ENCODE measurements around the gene PFKFB3.
"Not testable (repeated sequence)": the region's sequence is repeated elsewhere in the genome, so short reads cannot be mapped to it uniquely, and the experiment has no call there.

Gene PFKFB3

DNA sequence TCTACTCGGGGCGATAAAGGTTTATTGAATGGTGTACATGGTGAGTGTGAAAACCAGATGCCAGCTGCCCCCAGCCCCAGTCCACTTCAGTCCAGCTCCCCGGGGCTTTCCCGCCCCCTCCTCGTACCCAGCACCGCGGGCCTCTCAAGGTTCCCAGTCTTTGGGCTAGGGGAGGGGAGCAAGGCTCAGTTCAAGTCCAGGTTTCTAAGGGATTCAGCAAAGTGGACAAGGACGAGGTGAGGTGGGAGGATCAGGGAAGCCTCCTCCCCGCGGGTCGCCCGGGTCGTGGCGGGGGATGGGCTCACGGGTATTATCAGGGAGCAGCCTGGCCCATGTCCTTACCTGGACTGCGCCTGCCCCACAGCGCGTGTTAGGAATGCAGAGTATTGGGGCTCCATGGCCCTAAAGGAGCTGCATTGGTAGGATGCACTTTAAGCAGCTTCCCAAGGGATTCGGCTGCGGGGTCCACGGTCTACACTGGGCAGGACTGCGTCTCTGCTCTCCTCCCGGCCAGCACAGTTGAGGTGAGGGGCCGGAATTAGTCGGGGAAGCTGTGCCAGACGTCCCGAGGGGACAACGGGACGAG lies 541 bp upstream of the PFKFB3 start:
- DNase-seq (ENCODE audit: low spot score), result no peak

DNA sequence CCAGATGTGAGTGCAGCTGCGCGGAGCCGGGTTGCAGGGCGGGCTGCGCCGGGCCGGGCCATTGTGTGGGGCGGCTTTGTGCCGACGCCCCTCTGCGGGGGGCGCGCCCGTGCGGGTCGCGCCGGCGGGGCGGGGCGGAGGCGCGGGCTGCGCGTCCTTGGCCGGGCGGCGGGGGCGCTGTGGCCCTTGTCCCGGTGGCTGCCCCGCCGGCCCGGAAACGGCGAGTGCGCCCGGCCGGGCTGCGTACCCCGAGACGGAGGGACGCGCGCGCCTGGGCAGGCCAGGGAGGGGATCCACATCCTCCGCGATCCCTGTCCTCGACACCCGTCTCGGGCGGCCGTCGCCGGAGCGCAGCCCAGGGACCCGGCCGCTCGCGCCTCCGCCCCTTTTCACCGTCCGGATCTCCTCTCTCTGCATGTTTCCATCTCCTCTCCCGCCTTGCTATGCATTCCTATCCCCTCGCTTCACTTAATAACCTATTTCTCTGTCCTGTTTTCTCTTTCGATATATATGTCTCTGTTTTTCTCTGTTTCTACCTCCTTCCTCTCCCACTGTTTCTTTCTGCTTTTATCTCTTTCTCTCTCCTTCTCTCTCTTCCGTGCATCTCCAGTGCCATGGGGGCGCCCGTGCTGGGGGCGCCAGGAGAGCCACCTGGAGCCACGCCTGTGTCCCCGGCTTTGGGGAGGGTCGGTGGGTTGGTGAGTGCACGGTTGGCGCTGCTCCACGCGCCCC lies 765 bp downstream of the PFKFB3 start:
- DNase-seq (ENCODE audit: low spot score), result peak; percentile 81

DNA sequence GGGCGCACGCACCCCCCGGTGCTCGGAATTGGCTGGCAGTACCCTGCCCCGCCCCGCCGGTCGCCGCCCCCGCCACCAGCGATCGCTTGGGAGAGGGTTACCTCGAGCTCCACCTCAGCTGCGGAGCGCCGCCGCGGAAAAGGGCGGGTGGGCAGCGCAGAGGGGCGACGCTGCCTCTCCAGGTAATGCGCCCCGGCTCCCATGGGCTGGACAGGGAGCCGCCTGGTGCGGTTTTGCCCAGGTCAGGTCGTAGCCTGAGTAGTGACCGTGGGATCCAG lies 1.3 kb downstream of the PFKFB3 start:
- peak; percentile 50 for DNase-seq (ENCODE audit: low spot score)

DNA sequence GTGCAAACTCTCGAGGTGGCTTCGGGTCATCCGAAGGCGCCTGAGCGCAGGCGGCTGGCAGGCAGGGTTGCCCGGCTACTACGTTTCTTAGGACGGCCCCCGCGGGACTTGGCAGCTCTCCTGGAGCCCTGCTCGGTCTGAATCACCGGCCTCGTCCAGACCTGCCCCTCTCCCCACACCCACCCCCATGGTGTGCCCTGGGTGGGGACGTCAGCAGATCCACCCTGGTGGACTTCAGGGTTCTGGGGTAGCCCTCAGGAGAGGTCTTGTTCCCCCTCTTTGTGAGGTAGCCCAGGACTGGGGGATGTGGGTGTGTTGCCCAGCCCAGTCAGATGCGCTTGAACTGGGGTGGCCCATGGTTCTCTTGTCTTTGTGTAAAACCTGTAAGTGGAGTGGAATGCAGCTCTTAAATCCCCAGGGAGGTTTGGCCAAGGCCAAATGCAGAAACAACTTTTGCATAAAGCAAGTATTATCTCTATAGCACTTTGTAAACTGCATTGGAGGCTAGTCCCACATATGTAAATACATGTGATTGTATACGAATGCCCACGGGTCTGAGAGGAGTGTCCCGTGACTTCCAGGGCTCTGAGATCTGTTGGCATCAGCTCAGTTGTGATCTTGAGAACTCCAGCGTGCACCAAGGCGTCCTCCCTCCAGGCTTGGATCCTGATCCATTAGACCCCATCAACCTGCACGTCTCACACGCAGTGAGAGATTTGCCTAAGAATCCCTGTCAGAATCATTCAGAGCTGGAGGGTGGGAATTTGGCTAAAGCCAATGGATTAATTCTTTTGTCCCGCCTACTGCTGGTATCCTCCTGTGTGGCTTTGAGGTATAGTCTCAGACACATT lies 1.8 kb downstream of the PFKFB3 start:
- DNase-seq (ENCODE audit: low spot score), result peak; percentile 89

DNA sequence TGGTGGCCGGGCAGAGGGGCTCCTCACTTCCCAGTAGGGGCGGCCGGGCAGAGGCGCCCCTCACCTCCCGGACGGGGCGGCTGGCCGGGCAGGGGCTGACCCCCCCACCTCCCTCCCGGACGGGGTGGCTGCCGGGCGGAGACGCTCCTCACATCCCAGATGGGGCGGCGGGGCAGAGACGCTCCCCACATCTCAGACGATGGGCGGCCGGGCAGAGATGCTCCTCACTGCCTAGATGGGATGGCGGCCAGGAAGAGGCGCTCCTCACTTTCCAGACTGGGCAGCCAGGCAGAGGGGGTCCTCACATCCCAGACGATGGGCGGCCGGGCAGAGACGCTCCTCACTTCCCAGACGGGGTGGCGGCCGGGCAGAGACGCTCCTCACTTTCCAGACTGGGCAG lies 3.8 kb downstream of the PFKFB3 start:
- not testable (repeated sequence) for DNase-seq (ENCODE audit: low spot score)

DNA sequence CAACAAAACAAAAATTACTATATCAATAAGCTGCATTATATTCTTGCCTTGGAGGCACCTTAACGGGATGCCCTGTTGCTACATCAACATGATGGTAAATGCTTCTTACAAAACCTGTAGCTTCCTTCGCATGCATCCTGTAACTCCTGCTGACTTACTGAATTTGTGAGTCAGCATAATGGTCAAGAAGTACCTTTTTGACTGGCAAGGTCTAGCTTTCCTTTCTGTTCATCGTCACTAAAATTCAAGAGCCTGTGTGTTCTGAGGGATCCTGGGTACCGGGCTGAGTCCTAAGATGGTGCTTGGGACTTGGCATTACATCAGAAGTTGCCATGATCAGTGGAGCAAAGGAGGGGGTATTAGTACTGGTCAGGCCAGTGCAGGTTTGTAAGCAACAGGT lies 4.9 kb downstream of the PFKFB3 start:
- no peak for DNase-seq (ENCODE audit: low spot score)

DNA sequence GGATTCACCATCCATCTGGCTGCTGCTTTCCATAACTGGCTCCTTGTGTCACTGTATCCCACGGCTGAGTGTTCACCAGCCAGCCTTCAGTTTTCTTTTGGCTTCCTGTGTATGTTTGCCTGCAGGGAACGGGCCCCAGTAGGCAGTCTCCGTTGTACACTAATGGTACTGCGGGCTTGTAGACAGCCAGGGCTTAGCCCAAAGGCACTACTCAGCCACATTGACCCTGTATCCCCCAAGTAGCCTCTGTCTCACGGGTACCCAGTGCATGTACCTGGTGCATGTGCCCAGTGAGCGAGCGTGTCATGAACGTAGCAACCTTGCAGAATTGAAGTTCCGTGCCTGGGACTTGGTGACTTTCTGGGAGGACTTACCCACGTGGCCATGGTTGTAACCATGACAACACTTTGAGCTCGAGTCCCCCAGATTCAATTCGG lies 6.1 kb downstream of the PFKFB3 start:
- no peak for DNase-seq (ENCODE audit: low spot score)

DNA sequence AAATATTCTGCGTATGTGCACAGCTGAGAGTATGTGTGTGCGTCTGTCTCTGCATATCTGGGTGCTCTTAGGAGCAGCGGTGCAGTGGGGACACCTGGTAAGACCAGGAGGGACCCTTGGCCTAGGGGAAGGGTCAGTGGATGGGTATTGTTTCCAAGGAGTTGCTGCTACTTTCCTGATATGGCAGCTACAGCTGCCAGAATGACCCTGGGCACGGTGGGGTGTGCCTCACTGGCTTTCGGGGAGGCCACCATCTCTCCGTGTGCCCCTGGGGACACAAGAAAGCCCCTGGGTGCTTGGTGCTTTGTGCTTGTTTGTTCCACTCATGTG lies 8.6 kb downstream of the PFKFB3 start:
- DNase-seq (ENCODE audit: low spot score), result no peak

DNA sequence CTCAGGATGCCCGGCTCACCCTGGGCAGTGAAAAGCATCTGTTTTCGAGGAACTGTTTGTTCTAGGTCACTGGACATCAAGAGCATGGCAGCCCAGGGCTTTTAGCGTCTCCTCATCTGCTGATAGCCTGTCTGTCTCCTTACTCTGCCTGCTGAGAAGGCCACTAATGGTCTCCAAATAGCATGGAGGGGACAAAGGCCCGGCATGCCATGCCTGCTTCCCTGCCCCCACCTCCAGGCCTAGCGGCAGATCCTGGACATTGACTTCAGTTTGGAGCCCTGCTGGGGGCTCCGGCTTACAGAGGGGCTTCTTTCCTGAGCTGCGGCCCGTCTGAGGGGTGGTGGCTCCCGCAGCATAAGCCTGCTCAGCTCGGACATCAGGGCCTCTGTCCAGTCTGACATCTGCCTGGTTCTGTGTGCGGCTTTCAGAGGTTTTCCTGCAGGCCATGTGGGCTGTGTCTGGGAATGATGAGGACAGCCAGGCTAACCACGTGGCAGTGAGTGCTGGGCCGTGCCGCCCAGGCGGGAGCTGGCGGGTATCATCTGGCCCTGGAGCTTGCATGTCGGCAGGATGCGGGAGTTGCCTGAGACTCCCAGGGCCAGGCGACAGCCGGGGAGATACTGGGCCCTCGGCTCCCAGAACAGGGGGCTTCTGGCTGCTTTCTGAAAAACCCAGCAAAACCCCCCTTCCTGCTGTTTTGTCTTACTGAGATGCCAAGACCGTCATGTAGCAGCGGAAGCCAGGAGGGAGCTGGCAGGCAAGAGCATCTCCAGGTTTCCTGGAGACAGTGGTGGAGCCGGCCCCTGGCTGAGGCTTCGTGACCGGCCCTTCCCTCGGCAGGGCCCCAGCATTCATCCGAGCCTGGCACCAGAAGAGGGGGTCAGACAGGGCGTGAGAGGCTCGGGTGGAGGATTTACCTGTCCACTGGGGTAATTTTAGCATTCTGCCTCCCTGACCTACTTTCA lies 9.2 kb downstream of the PFKFB3 start:
- DNase-seq (ENCODE audit: low spot score), result peak; percentile 78

DNA sequence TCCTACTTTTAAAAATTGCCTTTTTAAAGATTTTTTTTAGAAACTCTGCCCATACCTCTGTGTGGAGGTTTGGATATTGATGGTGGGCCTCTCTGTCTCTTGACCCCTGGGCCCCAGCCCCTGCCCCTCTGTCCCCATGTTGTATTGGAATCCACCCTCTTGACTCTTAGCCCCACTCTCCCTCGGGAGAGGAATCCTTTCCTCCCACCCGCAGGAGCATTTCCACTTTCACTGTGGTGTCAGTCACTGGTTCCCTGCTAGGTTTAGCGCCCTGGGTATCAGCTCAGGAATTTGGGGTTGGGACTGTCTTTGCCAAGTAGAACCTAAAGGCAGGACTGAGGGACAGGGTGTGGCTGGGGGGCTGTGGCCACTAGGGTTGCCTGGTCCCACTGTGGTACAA lies 10.1 kb downstream of the PFKFB3 start:
- DNase-seq (ENCODE audit: low spot score), result no peak

DNA sequence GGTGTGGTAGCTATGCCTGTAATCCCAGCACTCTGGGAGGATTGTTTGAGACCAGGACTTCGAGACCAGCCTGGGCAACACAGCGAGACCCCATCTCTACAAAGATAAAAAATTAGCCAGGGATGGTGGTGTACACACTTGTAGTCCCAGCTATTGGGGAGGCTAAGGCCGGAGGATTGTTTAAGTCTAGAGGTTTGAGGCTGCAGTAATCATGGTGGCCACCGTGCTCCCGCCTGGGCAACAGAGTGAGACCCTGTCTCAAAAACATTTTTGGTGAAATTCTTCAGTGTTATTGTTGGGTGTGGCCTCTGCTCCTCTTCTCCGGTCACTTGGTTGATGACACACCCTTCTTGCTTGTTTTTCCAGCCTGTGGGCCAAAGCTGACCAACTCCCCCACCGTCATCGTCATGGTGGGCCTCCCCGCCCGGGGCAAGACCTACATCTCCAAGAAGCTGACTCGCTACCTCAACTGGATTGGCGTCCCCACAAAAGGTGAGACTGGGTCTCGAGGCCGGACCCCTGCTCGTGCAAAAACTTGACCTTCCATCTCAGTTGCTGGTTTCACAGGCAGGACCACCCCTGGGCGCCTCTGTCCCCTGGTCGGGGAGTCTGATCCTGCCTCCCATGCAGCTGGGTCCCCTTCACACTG lies 10.6 kb downstream of the PFKFB3 start:
- DNase-seq (ENCODE audit: low spot score), result no peak

DNA sequence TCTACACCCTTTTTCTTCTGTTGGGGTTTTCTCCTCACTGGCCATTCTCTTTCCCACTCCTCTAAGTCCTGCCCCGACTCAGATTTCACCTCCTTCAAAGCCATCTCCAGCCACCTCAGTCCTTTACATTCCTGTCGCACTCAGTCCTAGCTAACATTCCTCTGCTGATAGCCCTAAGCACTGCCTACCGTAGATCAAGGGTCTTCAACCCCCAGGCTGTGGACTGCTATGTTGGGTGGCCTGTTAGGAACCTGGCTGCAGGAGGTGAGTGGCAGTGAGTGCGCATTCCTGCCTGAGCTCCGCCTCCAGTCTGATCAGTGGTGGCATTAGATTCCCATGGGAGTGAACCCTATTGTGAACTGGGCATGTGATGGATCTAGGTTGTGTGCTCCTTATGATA lies 11.2 kb downstream of the PFKFB3 start:
- no peak for DNase-seq (ENCODE audit: low spot score)

DNA sequence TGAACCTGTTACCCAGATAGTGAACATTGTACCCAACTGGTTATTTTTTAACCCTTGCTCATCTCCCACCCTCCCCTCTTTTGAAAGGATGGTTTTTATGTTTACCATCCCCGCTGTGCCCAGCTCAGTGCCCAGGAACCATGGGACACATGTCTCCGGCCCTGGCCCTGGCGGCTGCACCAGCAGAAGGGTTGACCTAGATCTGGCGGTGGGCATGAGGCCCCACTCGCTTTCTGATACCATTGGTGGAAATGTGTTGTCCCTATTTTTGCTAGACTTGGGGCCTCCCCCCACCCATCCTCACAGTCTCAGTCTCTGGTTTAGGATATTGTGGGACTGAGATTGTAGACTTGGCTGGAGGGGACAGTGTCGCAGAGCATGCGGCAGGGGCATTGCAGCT lies 11.9 kb downstream of the PFKFB3 start:
- no peak for DNase-seq (ENCODE audit: low spot score)

DNA sequence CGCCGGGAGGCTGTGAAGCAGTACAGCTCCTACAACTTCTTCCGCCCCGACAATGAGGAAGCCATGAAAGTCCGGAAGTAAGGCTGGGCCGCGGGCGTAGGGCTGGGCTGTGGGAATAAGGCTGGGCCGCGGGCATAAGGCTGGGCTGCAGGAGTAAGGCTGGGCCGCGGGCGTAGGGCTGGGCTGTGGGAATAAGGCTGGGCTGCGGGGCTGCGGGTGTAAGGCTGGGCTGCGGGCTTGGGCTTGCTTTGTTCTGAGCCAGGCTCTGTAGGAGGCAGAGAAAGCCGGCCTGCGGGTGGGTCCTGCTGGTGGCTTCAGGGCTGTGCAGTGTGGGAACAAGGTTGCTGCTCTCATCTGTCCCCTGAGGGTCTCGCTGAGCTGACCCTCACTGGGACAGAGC lies 12.5 kb downstream of the PFKFB3 start:
- no peak for DNase-seq (ENCODE audit: low spot score)

DNA sequence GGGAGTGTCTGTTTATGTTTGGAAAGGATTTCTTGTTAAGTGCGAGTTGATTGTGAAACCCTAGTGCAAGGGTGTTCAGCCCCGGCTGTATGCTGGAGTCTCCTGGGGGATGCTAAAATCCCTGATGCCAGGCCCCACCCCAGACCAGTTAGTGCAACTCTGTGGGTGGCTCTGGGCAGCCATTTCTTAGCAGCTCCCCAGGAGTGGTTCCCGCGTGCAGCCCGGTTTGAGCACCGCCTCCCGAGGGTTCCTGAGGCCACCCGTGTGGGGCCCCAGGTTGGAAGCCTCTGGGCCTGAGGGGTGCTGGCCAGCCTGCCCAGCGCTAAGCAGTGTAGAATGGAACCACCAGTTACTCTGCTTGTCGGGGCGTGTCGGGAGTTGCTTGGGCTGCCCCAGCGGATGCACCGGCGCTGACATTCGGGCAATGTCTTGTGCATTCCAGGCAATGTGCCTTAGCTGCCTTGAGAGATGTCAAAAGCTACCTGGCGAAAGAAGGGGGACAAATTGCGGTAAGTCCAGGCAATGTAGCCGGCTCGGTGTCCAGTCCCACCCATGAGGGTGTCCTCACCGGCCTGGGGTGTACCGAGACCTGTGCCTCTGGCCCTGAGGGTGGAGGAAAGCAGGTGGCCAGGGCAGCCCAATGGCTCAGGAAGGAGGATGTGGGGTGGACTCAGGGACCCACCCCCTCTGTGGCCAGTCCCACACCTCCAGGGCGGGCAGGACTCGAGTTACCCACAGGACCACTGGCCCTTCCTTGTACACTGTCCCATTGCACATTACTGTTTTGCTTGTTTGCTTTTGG lies 13.2 kb downstream of the PFKFB3 start:
- no peak for DNase-seq (ENCODE audit: low spot score)

DNA sequence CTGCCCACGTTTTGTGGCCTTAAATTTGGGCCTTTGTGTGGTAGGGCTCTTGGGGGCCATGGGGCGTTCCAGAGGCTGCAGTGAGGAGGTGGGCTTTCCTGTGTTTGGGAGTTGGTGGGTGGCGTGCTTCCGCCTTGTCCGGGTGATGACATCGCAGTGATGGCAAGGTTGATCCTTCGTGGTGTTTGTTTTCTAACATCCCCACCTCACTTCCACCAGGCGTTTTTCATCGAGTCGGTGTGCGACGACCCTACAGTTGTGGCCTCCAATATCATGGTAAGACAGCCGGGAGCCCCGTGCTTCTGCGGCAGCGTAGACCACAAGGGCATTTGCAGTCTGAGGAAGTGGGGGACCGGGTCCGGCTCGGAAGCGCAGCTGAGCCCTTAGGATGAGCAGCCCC lies 14.2 kb downstream of the PFKFB3 start:
- DNase-seq (ENCODE audit: low spot score), result no peak

DNA sequence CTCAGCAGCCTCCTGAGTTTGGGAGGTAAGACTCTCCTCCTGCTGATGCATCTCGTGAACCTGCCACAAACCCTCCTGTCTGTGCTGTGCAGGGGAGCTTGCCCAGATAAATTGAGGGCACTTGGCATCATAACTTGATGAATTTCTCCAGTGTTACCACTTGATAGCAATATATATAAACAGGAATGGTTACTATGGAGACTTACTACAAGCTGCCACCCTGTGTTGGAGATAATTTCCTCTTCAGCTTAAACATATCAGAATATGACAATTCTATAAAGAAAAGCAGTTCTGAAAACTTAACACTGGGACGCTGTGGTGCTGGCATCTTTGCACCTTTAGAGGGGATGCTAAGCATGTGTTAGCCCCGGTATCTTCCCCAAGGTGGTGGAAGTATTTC lies 14.9 kb downstream of the PFKFB3 start:
- no peak for DNase-seq (ENCODE audit: low spot score)

DNA sequence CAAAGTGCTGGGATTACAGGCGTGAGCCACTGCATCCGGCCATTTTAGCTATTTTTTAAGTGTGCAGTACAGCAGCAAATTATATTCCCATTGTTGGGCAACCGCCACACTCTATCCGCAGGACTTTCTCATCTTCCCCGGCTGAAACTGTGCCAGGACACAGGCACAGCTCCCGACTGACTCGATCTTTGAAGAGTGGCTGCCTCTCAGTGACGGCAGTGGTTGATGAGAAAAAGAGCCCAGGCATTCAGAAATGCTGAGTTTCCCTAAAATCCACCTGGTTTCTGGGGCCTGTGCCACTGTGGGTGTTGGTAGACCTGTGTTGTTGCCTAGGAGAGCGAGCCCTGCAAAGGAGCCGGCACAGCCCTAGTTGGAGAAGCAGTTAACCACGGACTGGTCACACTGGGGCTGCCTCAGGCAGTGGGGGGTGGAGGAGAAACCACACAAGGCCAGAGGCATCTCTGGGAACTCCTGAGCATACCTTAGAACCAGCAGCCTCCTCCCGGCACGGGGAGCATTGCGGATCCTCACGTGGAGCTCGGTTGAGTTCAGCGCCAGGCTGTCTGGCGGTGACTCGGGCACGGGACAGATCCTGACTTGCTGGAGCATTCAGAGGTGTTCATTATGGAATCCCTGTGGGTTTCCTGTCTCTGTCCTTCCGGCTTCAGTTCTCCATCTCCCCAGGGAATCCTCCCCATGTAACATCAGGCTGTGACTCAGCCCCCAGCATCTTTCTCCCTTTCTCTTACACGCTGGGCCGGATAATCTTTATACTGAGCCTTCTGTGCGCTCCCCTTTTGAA lies 16.2 kb downstream of the PFKFB3 start:
- DNase-seq (ENCODE audit: low spot score), result peak; percentile 92

DNA sequence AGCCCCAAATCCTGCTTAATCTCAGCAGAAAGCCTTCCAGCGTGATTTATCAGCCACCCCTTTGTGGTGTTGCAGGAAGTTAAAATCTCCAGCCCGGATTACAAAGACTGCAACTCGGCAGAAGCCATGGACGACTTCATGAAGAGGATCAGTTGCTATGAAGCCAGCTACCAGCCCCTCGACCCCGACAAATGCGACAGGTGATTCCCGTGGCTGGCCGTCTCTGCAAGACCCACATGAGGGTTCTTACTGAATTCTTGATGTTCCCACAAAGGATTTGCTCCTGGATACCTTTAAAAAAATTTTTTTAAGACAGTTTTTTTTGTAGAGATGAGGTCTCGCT lies 16.7 kb downstream of the PFKFB3 start:
- no peak for DNase-seq (ENCODE audit: low spot score)
